ENCODE measurements around the gene PLA2G3. TPM values are rescaled to one million over a fixed set of nuclear protein-coding genes. Genes with fewer than 3 reads are reported as not detected.

PLA2G3 gene
- total RNA-seq, 1 donor from 2014 or later, result not detected

GRCh38 chr22:31092161-31092560 lies 48.1 kb downstream of the PLA2G3 start:
- H3K36me3 ChIP-seq, result peaks cover 99% of the 10 kb centered on the region
- no peaks in the 10 kb centered on the region for H3K9me3 ChIP-seq (replicated peaks)
- intact Hi-C loops (cut with micrococcal nuclease), result no loop called here
- DNase-seq, result no peak
- no peaks in the 10 kb centered on the region for H3K27me3 ChIP-seq (ENCODE audit: low read depth)
- TF ChIP-seq, protein P1, sequence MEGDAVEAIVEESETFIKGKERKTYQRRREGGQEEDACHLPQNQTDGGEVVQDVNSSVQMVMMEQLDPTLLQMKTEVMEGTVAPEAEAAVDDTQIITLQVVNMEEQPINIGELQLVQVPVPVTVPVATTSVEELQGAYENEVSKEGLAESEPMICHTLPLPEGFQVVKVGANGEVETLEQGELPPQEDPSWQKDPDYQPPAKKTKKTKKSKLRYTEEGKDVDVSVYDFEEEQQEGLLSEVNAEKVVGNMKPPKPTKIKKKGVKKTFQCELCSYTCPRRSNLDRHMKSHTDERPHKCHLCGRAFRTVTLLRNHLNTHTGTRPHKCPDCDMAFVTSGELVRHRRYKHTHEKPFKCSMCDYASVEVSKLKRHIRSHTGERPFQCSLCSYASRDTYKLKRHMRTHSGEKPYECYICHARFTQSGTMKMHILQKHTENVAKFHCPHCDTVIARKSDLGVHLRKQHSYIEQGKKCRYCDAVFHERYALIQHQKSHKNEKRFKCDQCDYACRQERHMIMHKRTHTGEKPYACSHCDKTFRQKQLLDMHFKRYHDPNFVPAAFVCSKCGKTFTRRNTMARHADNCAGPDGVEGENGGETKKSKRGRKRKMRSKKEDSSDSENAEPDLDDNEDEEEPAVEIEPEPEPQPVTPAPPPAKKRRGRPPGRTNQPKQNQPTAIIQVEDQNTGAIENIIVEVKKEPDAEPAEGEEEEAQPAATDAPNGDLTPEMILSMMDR (IDR thresholded peaks at IDR 0.05; ENCODE audit: borderline replicate concordance), result no peak
- H3K4me1 ChIP-seq, result peaks cover 85% of the 10 kb centered on the region
- H3K27ac ChIP-seq (replicated peaks), result peak overlapping the region; percentile 98
- H3K4me3 ChIP-seq, result no peak overlapping the region

DNA sequence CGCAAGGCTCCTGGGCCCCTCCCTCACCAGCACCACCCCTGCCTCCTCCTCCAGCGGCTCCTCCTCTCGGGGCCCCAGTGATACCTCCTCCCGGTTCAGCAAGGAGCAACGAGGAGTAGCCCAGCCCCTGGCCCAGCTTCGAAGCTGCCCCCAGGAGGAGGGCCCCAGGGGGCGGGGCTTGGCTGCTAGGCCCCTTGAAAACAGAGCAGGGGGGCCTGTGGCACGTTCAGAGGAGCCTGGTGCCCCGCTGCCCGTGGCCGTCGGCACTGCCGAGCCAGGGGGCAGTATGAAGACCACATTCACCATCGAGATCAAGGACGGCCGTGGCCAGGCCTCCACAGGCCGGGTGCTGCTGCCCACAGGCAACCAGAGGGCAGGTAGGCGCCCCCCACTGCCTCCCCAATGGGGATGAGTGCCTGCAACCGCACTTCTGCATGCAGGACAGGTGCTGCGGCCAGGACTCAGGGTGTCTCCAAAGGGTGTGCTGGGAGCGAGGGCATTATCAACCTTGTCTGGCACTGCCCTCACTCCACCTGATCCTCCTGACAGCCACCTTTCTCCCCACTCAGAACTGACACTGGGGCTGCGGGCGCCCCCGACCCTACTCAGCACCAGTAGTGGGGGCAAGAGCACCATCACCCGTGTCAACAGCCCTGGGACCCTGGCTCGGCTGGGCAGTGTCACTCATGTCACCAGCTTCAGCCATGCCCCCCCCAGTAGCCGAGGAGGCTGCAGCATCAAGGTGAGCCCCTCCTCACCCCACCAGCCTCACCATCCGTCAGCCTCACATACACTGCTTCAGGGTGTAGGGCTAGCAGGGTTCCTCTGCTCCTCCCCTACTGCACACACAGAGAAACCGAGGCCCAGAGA lies 49.0 kb downstream of the PLA2G3 start:
- TF ChIP-seq, protein P1 (IDR thresholded peaks at IDR 0.05; ENCODE audit: borderline replicate concordance), result no peak
- DNase-seq, result no peak
- no peaks in the 10 kb centered on the region for H3K27me3 ChIP-seq (ENCODE audit: low read depth)
- intact Hi-C loops (cut with micrococcal nuclease), result no loop called here
- peak overlapping the region; percentile 98 for H3K27ac ChIP-seq (replicated peaks)
- peaks cover 85% of the 10 kb centered on the region for H3K4me1 ChIP-seq
- H3K36me3 ChIP-seq, result peaks cover 91% of the 10 kb centered on the region
- H3K9me3 ChIP-seq (replicated peaks), result no peaks in the 10 kb centered on the region
- no peak overlapping the region for H3K4me3 ChIP-seq

- Histone ChIP-seq H3K27ac (replicated peaks) (peak overlapping the region; percentile 59), H3K36me3 (peaks cover 82% of the 10 kb centered on the region), H3K4me3 (no peak overlapping the region)
Measured at GRCh38 chr22:31090217-31091085, 49.9 kb downstream of the PLA2G3 start.

DNA sequence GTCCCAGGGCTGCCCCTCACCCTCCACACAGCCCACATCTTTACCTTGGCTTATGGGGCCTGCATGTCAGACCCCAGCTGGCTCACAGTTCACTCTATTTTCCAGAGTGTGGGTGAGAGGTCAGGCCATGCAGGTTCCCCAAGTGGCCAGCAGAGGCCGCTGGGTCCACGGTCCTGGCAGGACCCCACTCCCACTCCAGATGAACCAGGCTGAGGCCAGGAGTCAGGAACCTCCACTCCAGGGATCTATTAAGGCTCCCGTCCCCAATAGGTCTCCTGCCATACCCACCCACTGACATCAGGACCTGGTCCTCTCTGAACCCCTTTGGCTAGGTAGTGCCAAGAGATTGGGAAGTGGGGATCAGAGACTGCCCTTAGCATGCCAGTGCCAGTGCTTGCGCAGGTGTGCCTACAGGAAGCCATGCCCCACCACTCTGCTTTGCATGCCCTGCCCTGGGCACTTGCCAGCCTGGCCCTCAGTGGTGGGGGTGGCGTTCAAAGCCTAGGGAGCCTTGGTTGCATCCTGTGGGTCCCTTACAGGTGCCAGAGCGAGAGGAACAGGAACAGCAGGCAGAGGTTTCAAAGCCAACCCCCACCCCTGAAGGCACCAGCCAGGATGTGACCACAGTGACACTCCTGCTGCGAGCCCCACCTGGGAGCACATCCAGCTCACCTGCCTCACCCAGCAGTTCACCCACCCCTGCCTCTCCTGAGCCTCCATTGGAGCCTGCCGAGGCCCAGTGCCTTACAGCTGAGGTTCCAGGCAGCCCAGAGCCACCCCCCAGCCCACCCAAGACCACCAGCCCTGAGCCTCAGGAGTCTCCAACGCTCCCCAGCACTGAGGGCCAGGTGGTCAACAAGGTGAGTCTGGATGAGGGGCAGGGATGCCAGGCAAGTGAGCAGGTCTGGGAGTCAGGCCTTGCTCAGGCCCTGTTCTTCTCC lies 50.9 kb downstream of the PLA2G3 start:
- H3K27me3 ChIP-seq (ENCODE audit: low read depth), result no peaks in the 10 kb centered on the region
- peaks cover 84% of the 10 kb centered on the region for H3K4me1 ChIP-seq
- intact Hi-C loops (cut with micrococcal nuclease), result loop anchor here (5.0 kb wide), 1 partner anchor 142 kb away; no protein-coding TSS in a partner anchor
- no peaks in the 10 kb centered on the region for H3K9me3 ChIP-seq (replicated peaks)
- no peak for DNase-seq
- peaks cover 73% of the 10 kb centered on the region for H3K36me3 ChIP-seq
- peak overlapping the region; percentile 59 for H3K27ac ChIP-seq (replicated peaks)
- TF ChIP-seq, protein P1 (IDR thresholded peaks at IDR 0.05; ENCODE audit: borderline replicate concordance), result peak; percentile 90
- no peak overlapping the region for H3K4me3 ChIP-seq

More at GRCh38 chr22:31090217-31091085, 49.9 kb downstream of the PLA2G3 start:
- Histone ChIP-seq H3K9me3 (replicated peaks) (no peaks in the 10 kb centered on the region), H3K4me1 (peaks cover 85% of the 10 kb centered on the region), H3K27me3 (ENCODE audit: low read depth) (no peaks in the 10 kb centered on the region)
- no peak for DNase-seq
- intact Hi-C loops (cut with micrococcal nuclease), result no loop called here
- TF ChIP-seq, protein P1 (IDR thresholded peaks at IDR 0.05; ENCODE audit: borderline replicate concordance), result no peak
